ENCODE results near the gene MAEA.

MAEA gene

GRCh38 chr4:1367230-1367935 is 77.7 kb downstream of the MAEA start:
- Histone ChIP-seq H3K9me2 (replicated peaks; ENCODE audit: low read depth, low read length) (no peaks in the 10 kb centered on the region), H3K4me3 (ENCODE audit: low read length, poor library complexity, severe bottlenecking) (no peak overlapping the region), H3K4me2 (ENCODE audit: low read depth, low read length, poor library complexity, severe bottlenecking) (no peak overlapping the region), H3K9ac (ENCODE audit: low read depth, low read length, poor library complexity, severe bottlenecking) (no peak overlapping the region), H3K27me3 (ENCODE audit: insufficient read depth, low read length, poor library complexity, severe bottlenecking) (no peaks in the 10 kb centered on the region), H3F3A (ENCODE audit: low read depth) (no peaks in the 10 kb centered on the region), H3K36me3 (ENCODE audit: insufficient read depth, low read length) (no peaks in the 10 kb centered on the region), H3K4me1 (ENCODE audit: insufficient read depth, low read length, poor library complexity, severe bottlenecking) (no peaks in the 10 kb centered on the region), H4K20me1 (ENCODE audit: insufficient read depth, low read length, poor library complexity, severe bottlenecking) (no peaks in the 10 kb centered on the region), H2AFZ (ENCODE audit: low read length) (no peak overlapping the region), H3K9me3 (ENCODE audit: insufficient read depth, low read depth, low read length) (no peaks in the 10 kb centered on the region), H3K79me2 (ENCODE audit: insufficient read depth, low read length) (no peaks in the 10 kb centered on the region)
- no peak for TF ChIP-seq CTCF (conservative IDR thresholded peaks at IDR 0.05; ENCODE audit: low read length)
- no peak for TF ChIP-seq EZH2phosphoT487 (IDR thresholded peaks at IDR 0.05; ENCODE audit: borderline replicate concordance)

- Histone ChIP-seq H3K27me3 (ENCODE audit: insufficient read depth, low read length, poor library complexity, severe bottlenecking) (no peaks in the 10 kb centered on the region), H4K20me1 (ENCODE audit: insufficient read depth, low read length, poor library complexity, severe bottlenecking) (no peaks in the 10 kb centered on the region), H3K9me3 (ENCODE audit: insufficient read depth, low read depth, low read length) (no peaks in the 10 kb centered on the region), H3K4me1 (ENCODE audit: insufficient read depth, low read length, poor library complexity, severe bottlenecking) (no peaks in the 10 kb centered on the region), H3F3A (ENCODE audit: low read depth) (no peaks in the 10 kb centered on the region), H3K9me2 (replicated peaks; ENCODE audit: low read depth, low read length) (no peaks in the 10 kb centered on the region), H2AFZ (ENCODE audit: low read length) (no peak overlapping the region), H3K9ac (ENCODE audit: low read depth, low read length, poor library complexity, severe bottlenecking) (no peak overlapping the region), H3K4me2 (ENCODE audit: low read depth, low read length, poor library complexity, severe bottlenecking) (no peak overlapping the region), H3K36me3 (ENCODE audit: insufficient read depth, low read length) (no peaks in the 10 kb centered on the region), H3K4me3 (ENCODE audit: low read length, poor library complexity, severe bottlenecking) (no peak overlapping the region), H3K79me2 (ENCODE audit: insufficient read depth, low read length) (no peaks in the 10 kb centered on the region)
- TF ChIP-seq CTCF (conservative IDR thresholded peaks at IDR 0.05; ENCODE audit: low read length) = no peak
- TF ChIP-seq EZH2phosphoT487 (IDR thresholded peaks at IDR 0.05; ENCODE audit: borderline replicate concordance) = no peak
These were observed 78.2 kb downstream of the MAEA start for GRCh38 chr4:1367936-1368289.

- Histone ChIP-seq H3F3A (ENCODE audit: low read depth) (no peaks in the 10 kb centered on the region), H3K4me3 (ENCODE audit: low read length, poor library complexity, severe bottlenecking) (no peak overlapping the region), H2AFZ (ENCODE audit: low read length) (no peak overlapping the region), H3K4me2 (ENCODE audit: low read depth, low read length, poor library complexity, severe bottlenecking) (no peak overlapping the region), H3K79me2 (ENCODE audit: insufficient read depth, low read length) (no peaks in the 10 kb centered on the region), H3K9me2 (replicated peaks; ENCODE audit: low read depth, low read length) (no peaks in the 10 kb centered on the region), H4K20me1 (ENCODE audit: insufficient read depth, low read length, poor library complexity, severe bottlenecking) (no peaks in the 10 kb centered on the region), H3K4me1 (ENCODE audit: insufficient read depth, low read length, poor library complexity, severe bottlenecking) (no peaks in the 10 kb centered on the region), H3K27me3 (ENCODE audit: insufficient read depth, low read length, poor library complexity, severe bottlenecking) (no peaks in the 10 kb centered on the region), H3K36me3 (ENCODE audit: insufficient read depth, low read length) (no peaks in the 10 kb centered on the region), H3K9ac (ENCODE audit: low read depth, low read length, poor library complexity, severe bottlenecking) (no peak overlapping the region), H3K9me3 (ENCODE audit: insufficient read depth, low read depth, low read length) (no peaks in the 10 kb centered on the region)
- TF ChIP-seq CTCF (conservative IDR thresholded peaks at IDR 0.05; ENCODE audit: low read length) (no peak), EZH2phosphoT487 (IDR thresholded peaks at IDR 0.05; ENCODE audit: borderline replicate concordance) (no peak)
These were observed 78.9 kb downstream of the MAEA start for GRCh38 chr4:1368421-1369090.

Measured in Loucy (cell line).